HL-60 (cell line): ENCODE results near the gene LTA4H.
A peak's percentile ranks its signal among the peaks of the same experiment; 100 is the strongest.

Experiments
- DNase-seq, 2 experiments: peaks; one replicate each; pipeline ENCODE4 v3.0.0-alpha.2; 2010 to 2020; ENCODE audit warnings: low read depth in 1 of 2, low spot score in 1 of 2
- H3K27ac ChIP-seq: fragments of 250-450 bp; sonication (Bioruptor Pico); replicated peaks from 2 replicates; pipeline ENCODE4 v1.5.1; 2020; ENCODE audit warnings: mild to moderate bottlenecking, moderate library complexity
- H3K27me3 ChIP-seq: fragments of 250-450 bp; sonication (Bioruptor Pico); 2 replicates; pipeline ENCODE4 v1.5.1; 2021; ENCODE audit warnings: mild to moderate bottlenecking, moderate library complexity; ENCODE audit not compliant: insufficient read depth, poor library complexity, severe bottlenecking
- H3K4me3 ChIP-seq: replicated peaks from 2 replicates; pipeline ENCODE4 v1.5.1; 2011; ENCODE audit warnings: mild to moderate bottlenecking, control low read depth, low read length; ENCODE audit not compliant: insufficient read depth
- GABPA ChIP-seq: IDR thresholded peaks from 2 replicates; pipeline ENCODE4 v1.6.1; 2012; ENCODE audit warnings: low read depth
- POLR2AphosphoS5 ChIP-seq: IDR thresholded peaks from 2 replicates; pipeline ENCODE4 v1.6.1; 2012; ENCODE audit warnings: low read depth
- SPI1 ChIP-seq: IDR thresholded peaks from 2 replicates; pipeline ENCODE4 v1.6.1; 2012; ENCODE audit warnings: low read depth, mild to moderate bottlenecking, borderline replicate concordance
- TF ChIP-seq, protein P1 (sequence below): IDR thresholded peaks from one replicate; pipeline ENCODE4 v1.5.1; 2011; ENCODE audit warnings: low read length, control low read depth, inconsistent platforms; ENCODE audit not compliant: insufficient read depth
- TF ChIP-seq, protein P2 (sequence below): IDR thresholded peaks from 2 replicates; pipeline ENCODE4 v1.6.1; 2012; ENCODE audit warnings: low read depth; ENCODE audit not compliant: insufficient replicate concordance

Gene LTA4H

DNA sequence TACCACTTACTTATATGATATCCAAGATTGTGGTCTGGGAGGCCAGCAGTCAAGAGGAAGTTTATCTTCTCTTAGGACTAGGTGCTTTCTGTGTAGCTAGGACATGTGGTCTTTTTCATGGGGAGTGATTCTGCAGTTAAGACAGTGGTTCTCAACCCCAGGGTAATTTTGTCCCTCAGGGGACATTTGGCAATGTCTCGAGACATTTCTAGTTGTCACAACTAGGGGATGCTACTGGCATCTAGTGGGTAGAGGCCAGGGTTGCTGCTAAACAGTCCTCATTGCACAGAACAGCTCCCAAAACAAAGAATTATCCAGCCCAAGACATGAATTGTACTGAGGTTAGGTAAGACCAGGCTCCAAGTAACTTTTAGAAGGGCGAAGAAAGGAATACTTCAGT, 72.3 kb downstream of the LTA4H start:
- Histone ChIP-seq H3K4me3 (no peak overlapping the region), H3K27ac (no peak overlapping the region), H3K27me3 (no peaks in the 10 kb centered on the region)
- peak in 1 of 2 experiments; percentile 48 for DNase-seq
- TF ChIP-seq POLR2AphosphoS5 (no peak), GABPA (no peak), SPI1 (no peak)
- TF ChIP-seq, protein P1, sequence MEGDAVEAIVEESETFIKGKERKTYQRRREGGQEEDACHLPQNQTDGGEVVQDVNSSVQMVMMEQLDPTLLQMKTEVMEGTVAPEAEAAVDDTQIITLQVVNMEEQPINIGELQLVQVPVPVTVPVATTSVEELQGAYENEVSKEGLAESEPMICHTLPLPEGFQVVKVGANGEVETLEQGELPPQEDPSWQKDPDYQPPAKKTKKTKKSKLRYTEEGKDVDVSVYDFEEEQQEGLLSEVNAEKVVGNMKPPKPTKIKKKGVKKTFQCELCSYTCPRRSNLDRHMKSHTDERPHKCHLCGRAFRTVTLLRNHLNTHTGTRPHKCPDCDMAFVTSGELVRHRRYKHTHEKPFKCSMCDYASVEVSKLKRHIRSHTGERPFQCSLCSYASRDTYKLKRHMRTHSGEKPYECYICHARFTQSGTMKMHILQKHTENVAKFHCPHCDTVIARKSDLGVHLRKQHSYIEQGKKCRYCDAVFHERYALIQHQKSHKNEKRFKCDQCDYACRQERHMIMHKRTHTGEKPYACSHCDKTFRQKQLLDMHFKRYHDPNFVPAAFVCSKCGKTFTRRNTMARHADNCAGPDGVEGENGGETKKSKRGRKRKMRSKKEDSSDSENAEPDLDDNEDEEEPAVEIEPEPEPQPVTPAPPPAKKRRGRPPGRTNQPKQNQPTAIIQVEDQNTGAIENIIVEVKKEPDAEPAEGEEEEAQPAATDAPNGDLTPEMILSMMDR = peak; percentile 40
- TF ChIP-seq, protein P2, sequence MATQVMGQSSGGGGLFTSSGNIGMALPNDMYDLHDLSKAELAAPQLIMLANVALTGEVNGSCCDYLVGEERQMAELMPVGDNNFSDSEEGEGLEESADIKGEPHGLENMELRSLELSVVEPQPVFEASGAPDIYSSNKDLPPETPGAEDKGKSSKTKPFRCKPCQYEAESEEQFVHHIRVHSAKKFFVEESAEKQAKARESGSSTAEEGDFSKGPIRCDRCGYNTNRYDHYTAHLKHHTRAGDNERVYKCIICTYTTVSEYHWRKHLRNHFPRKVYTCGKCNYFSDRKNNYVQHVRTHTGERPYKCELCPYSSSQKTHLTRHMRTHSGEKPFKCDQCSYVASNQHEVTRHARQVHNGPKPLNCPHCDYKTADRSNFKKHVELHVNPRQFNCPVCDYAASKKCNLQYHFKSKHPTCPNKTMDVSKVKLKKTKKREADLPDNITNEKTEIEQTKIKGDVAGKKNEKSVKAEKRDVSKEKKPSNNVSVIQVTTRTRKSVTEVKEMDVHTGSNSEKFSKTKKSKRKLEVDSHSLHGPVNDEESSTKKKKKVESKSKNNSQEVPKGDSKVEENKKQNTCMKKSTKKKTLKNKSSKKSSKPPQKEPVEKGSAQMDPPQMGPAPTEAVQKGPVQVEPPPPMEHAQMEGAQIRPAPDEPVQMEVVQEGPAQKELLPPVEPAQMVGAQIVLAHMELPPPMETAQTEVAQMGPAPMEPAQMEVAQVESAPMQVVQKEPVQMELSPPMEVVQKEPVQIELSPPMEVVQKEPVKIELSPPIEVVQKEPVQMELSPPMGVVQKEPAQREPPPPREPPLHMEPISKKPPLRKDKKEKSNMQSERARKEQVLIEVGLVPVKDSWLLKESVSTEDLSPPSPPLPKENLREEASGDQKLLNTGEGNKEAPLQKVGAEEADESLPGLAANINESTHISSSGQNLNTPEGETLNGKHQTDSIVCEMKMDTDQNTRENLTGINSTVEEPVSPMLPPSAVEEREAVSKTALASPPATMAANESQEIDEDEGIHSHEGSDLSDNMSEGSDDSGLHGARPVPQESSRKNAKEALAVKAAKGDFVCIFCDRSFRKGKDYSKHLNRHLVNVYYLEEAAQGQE = no peak

DNA sequence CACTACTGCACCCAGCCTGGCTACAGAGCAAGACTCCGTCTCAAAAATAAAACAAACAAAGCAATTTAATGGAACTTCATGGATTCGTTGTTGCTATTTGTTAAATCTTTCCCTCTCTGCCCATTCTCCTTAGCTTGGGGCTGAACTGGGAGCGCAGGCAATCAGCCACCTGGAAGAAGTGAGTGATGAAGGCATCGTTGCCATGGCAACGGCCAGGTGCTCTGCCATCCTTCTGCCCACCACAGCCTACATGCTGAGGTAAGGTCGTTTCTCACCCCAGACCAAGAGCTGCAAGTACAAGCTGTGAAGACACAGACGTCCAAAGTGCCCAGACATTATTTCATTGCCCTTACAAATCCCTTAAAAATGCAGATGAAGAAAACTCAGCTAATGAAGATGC, 73.2 kb downstream of the LTA4H start:
- Histone ChIP-seq H3K27ac (no peak overlapping the region), H3K4me3 (no peak overlapping the region), H3K27me3 (no peaks in the 10 kb centered on the region)
- TF ChIP-seq POLR2AphosphoS5 = no peak
- TF ChIP-seq, protein P2 = no peak
- TF ChIP-seq, protein P1 = no peak
- no peak for TF ChIP-seq GABPA
- no peak for TF ChIP-seq SPI1
- DNase-seq = no peak

- TF ChIP-seq POLR2AphosphoS5 (no peak), SPI1 (no peak), GABPA (no peak)
- TF ChIP-seq, protein P1 = no peak
- TF ChIP-seq, protein P2 = no peak
- Histone ChIP-seq H3K27ac (no peak overlapping the region), H3K4me3 (no peak overlapping the region), H3K27me3 (no peaks in the 10 kb centered on the region)
- DNase-seq = no peak
These were observed 75.1 kb downstream of the LTA4H start for GRCh38 chr12:95960241-95960640.
